Aortic smooth muscle cell (primary cell): Measurements from ENCODE around the gene PLSCR2. TPM values are rescaled to one million over a fixed set of nuclear protein-coding genes. Genes with fewer than 3 reads are reported as not detected.

ENCODE experiments used
- total RNA-seq: library from RNA; depleted of rRNA; stranded (reverse); fragments of >200 nt; gene quantifications from 2 replicates; pipeline ENCODE4 v1.2.3, GENCODE V29; 2014

The PLSCR2 gene, protein sequence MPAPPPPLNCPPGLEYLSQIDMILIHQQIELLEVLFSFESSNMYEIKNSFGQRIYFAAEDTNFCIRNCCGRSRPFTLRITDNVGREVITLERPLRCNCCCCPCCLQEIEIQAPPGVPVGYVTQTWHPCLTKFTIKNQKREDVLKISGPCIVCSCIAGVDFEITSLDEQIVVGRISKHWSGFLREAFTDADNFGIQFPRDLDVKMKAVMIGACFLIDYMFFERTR
- total RNA-seq, result 0.40 TPM in 1 of 2 replicates, not detected in the other

DNA sequence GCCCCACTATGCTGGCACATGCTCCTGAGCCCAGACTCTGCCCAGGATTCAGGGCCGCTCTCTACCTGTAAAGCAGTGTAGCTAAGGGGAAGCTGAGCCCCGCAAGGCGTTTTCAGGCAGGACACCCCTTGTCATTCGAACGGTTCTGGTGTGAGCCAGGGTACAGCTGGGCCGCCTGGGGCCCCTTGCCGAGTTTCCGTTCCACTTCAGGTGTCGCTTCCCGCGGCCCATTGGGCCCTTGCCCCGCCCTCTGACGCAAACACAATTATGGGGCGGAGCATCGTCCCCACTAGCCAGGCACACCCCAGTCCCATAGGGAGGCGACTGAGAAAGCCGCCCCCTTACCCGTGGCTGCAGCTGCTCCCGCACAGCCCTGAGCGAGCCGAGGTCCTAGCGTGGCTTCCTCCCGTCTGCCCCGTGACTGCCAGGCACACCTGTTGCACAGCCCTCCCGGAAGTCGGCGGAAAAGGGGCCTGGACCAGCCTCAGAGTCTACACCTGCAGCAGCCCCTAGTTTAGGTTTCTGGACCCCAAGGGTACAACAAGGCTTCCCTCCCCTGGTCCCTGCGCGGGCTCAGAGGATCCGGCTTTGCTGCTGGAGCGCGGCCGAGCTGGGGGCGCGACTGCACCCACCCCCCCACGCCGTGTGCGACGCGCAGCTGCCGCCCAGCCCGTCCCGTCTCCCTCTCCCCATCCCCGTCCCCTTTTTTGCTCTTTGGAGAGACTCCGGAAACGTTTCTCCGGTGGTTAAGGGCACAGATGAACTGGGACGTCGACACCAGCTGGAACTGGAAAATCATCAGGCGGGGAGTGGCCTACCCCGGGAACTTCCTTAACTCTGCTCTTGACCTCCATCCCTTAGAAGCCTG is at the start of gene PLSCR2:
Gene PLSCR2, minus strand, starts transcription at position 412 of the 868 bp plus-strand sequence. CDS start 9,657 bp downstream, outside the sequence.

Other genes with a start within 250 kb of the PLSCR2 start
- gene PLSCR4, start 218.5 kb downstream of the PLSCR2 start, total RNA-seq, result 76.5 and 99.1 TPM in 2 replicates
- 40.6 and 50.8 TPM in 2 replicates for gene PLSCR1, start 75.0 kb upstream of the PLSCR2 start, total RNA-seq
- gene PLSCR5, start 135.8 kb upstream of the PLSCR2 start, total RNA-seq, result not detected in 2 replicates